ENCODE data around the gene NARS2. TPM values are rescaled to one million over a fixed set of nuclear protein-coding genes. Genes with fewer than 3 reads are reported as not detected.

NARS2 gene
- total RNA-seq, 2 donors from 2014 or later: 14.3 to 21.1 TPM

DNA sequence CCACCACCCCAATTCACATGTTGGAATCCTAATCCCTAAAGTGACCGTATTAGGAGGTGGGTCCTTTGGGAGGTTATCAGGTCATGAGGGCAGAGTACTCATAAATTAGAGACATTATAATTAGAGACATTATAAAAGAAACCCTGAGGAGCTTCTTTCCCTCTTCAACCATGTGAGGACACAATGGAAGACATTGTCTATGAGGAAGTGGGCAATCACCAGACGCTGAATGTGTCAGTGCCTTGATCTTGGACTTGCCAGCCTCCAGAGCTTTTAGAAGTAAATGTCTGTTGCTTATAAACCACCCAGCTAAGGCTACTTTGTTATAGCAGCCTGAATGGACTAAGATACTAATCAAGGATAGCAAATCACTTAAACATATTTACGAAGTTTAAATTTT is 171.8 kb downstream of the NARS2 start:
- H3K4me1 Mint-ChIP-seq: no peaks in the 10 kb centered on the region
- H3K27me3 Mint-ChIP-seq: no peaks in the 10 kb centered on the region
- H3K4me3 Mint-ChIP-seq: no peak overlapping the region
- no peaks in the 10 kb centered on the region for H3K9me3 Mint-ChIP-seq
- no peak overlapping the region for H3K27ac Mint-ChIP-seq
- H3K36me3 Mint-ChIP-seq (ENCODE audit: low read depth): no peaks in the 10 kb centered on the region
- no peak for ATAC-seq (replicated peaks)

DNA sequence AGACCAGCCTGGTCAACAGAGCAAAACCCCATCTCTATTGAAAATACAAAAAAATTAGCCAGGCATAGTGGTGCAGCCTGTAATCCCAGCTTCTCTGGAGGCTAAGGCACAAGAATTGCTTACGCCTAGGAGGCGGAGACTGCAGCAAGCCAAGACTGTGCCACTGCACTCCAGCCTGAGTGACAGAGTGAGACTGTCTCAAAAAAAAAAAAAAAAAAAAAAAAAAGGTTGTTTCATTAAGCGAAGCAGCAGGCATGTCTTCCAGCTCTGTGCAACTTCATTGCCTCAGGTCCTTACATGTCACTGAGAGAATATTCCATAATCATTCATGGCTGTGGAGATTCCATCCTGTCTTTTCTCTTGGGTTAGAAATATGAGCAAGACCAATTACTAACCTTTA is 174.0 kb downstream of the NARS2 start:
- Mint-ChIP-seq H3K4me1 (no peaks in the 10 kb centered on the region), H3K4me3 (no peak overlapping the region), H3K9me3 (no peaks in the 10 kb centered on the region), H3K27ac (no peak overlapping the region), H3K36me3 (ENCODE audit: low read depth) (no peaks in the 10 kb centered on the region), H3K27me3 (no peaks in the 10 kb centered on the region)
- no peak for ATAC-seq (replicated peaks)

- H3K27ac Mint-ChIP-seq: no peak overlapping the region
- H3K27me3 Mint-ChIP-seq: no peaks in the 10 kb centered on the region
- H3K4me3 Mint-ChIP-seq: no peak overlapping the region
- no peaks in the 10 kb centered on the region for H3K9me3 Mint-ChIP-seq
- H3K4me1 Mint-ChIP-seq: no peaks in the 10 kb centered on the region
- no peak for ATAC-seq (replicated peaks)
- H3K36me3 Mint-ChIP-seq (ENCODE audit: low read depth): no peaks in the 10 kb centered on the region
Measured at GRCh38 chr11:78400116-78400515, 174.5 kb downstream of the NARS2 start.

DNA sequence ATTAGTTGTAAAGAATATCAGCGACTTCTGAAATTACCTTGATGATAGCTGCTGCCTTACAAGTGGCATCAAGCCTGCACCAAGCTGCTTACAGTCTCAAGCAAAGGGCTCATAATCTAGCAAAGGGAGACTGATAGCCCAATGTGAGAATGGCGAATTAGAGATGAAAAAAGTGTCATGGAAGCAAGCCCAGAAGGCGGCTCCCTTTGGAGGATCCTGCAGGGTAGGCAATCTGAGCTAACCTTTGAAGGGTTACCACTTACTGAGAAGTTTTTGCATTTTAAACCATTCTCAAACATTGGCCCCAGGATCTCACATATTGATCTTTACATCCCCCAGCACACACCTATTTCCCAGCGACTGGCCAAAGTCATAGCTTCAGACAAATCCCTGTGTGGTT is 175.5 kb downstream of the NARS2 start:
- ATAC-seq (replicated peaks): no peak
- H3K36me3 Mint-ChIP-seq (ENCODE audit: low read depth): no peaks in the 10 kb centered on the region
- no peak overlapping the region for H3K27ac Mint-ChIP-seq
- no peaks in the 10 kb centered on the region for H3K9me3 Mint-ChIP-seq
- no peaks in the 10 kb centered on the region for H3K4me1 Mint-ChIP-seq
- no peaks in the 10 kb centered on the region for H3K27me3 Mint-ChIP-seq
- no peak overlapping the region for H3K4me3 Mint-ChIP-seq

DNA sequence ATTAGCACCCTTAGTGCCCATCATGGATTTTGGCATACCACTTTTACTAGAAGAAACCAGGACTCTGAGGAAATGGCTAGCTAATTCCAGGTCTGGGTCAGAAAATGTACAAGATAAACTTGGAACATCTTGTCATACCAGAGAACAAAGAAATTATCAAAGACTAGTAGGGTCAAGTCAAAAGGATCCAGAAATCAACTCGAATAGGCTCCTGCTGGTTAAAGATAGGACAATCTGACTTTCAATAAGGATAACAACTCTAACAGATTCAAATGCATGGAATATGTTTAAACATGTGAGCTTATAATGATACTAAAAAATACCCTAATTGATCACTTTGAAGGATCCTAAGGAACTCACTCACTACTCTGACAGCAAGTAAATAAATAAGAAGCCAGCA is 175.9 kb downstream of the NARS2 start:
- H3K27me3 Mint-ChIP-seq: no peaks in the 10 kb centered on the region
- H3K27ac Mint-ChIP-seq: no peak overlapping the region
- H3K4me1 Mint-ChIP-seq: no peaks in the 10 kb centered on the region

GRCh38 chr11:78397398-78397797 is 177.3 kb downstream of the NARS2 start:
- no peaks in the 10 kb centered on the region for H3K27me3 Mint-ChIP-seq
- H3K4me3 Mint-ChIP-seq: no peak overlapping the region
- peaks cover 4% of the 10 kb centered on the region for H3K4me1 Mint-ChIP-seq
- H3K9me3 Mint-ChIP-seq: no peaks in the 10 kb centered on the region
- no peak overlapping the region for H3K27ac Mint-ChIP-seq
- ATAC-seq (replicated peaks): peak; percentile 92
- H3K36me3 Mint-ChIP-seq (ENCODE audit: low read depth): no peaks in the 10 kb centered on the region

More for the DNA sequence above, 175.9 kb downstream of the NARS2 start:
- H3K4me3 Mint-ChIP-seq: no peak overlapping the region
- H3K9me3 Mint-ChIP-seq: no peaks in the 10 kb centered on the region
- no peak for ATAC-seq (replicated peaks)
- H3K36me3 Mint-ChIP-seq (ENCODE audit: low read depth): no peaks in the 10 kb centered on the region

DNA sequence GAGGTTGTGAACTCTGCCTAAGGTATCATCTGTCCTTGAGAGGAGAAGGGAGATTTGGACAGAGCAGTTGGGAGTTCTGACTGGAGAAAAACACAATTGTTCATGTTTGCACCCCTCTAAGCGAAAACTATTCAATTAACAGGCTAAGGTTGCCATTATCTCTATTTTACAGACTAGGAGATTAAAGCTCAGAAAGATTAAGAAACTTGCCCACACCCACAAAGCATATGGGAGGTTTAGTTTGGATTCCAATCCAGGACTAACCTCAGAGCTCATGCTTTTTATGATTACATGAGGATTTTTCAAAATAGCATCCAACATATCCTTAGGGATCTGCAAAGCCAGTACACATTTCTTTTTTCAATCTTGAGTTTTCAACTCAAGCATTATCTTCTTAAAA is 179.1 kb downstream of the NARS2 start:
- H3K4me1 Mint-ChIP-seq: peaks cover 4% of the 10 kb centered on the region
- no peak overlapping the region for H3K4me3 Mint-ChIP-seq
- no peaks in the 10 kb centered on the region for H3K9me3 Mint-ChIP-seq
- no peaks in the 10 kb centered on the region for H3K27me3 Mint-ChIP-seq
- no peak for ATAC-seq (replicated peaks)
- H3K27ac Mint-ChIP-seq: no peak overlapping the region
- no peaks in the 10 kb centered on the region for H3K36me3 Mint-ChIP-seq (ENCODE audit: low read depth)

DNA sequence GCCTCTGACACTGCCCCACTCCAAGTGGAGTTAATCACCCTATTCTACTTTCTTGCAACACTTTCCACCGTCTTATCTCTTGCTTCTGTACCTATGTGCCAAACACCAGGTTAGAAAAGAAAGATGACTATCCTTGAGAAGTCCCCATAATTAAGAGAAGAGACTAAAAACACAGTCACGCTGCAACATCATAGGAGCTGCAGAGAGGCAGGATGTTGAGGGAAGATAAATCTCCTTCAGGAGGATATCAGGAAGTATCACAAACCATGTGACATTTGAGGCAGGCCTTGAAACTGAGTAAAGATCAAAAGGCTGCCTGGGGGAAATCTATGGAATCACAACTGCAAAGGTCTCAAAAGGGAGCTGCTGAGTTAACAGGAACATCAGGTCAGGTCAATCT is 181.8 kb downstream of the NARS2 start:
- peaks cover 4% of the 10 kb centered on the region for H3K4me1 Mint-ChIP-seq
- no peaks in the 10 kb centered on the region for H3K27me3 Mint-ChIP-seq
- H3K27ac Mint-ChIP-seq: no peak overlapping the region
- no peaks in the 10 kb centered on the region for H3K9me3 Mint-ChIP-seq
- ATAC-seq (replicated peaks): no peak
- no peaks in the 10 kb centered on the region for H3K36me3 Mint-ChIP-seq (ENCODE audit: low read depth)
- H3K4me3 Mint-ChIP-seq: no peak overlapping the region

DNA sequence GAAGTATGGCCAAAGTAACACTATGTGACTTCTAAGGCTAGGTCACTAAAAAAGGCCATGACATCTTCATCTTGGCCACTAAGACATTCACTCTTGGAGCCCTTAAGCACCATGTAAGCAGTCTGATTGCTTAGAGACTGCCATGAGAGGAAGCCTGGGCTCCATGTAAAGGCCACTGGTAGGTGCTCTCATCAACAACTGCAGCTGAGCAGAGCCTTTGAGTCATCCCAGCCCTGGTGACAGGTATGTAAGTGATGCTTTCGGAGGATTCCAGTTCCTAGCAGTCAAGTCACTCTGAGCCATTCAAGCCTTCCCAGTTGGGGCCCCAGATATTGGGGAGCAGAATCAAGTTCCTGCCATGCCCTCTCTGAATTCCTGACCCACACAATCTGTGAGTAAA is 183.2 kb downstream of the NARS2 start:
- Mint-ChIP-seq H3K4me3 (no peak overlapping the region), H3K27me3 (no peaks in the 10 kb centered on the region), H3K36me3 (ENCODE audit: low read depth) (no peaks in the 10 kb centered on the region), H3K9me3 (no peaks in the 10 kb centered on the region), H3K4me1 (peaks cover 4% of the 10 kb centered on the region), H3K27ac (no peak overlapping the region)
- ATAC-seq (replicated peaks): peak; percentile 24

- H3K27ac Mint-ChIP-seq: no peak overlapping the region
- peaks cover 4% of the 10 kb centered on the region for H3K4me1 Mint-ChIP-seq
- no peaks in the 10 kb centered on the region for H3K36me3 Mint-ChIP-seq (ENCODE audit: low read depth)
- H3K9me3 Mint-ChIP-seq: peaks cover 3% of the 10 kb centered on the region
- no peak overlapping the region for H3K4me3 Mint-ChIP-seq
- no peaks in the 10 kb centered on the region for H3K27me3 Mint-ChIP-seq
- ATAC-seq (replicated peaks): no peak
Measured at GRCh38 chr11:78390809-78391208, 183.9 kb downstream of the NARS2 start.

DNA sequence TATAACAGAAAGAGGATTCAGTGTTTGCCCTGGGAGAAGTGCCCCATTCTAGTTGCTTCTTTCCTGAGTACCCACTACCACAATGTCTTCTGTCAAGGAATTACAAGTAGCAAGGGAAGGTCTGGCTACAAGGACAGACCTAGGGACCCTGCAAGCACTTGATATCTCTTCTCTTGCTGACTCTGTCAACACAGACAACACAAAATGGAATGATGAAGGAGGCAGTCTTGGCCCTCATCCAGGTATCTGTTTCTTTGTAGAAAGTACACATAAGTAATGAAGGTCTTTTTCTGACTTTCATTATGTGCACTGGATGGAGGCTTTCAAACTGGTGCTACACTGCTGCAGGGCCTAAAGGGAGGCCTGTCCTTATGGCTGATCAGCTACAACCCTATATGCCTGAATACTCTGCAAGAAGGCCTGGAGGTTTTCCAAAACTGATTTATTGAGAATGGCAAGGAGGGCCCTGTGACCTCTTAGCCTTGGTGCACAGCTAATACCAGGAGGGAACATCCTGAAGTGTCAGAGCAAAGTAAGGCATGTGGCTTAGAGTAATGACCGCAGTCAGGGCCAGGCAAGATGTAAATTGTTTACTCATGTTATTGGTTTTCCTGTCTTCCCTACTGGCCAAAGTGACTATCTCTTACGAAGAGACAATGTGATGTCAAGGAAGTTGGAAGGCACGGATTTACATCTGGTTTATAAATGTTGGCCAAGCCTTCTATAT is 188.3 kb downstream of the NARS2 start:
- Mint-ChIP-seq H3K4me1 (no peaks in the 10 kb centered on the region), H3K9me3 (peaks cover 9% of the 10 kb centered on the region), H3K27ac (no peak overlapping the region), H3K4me3 (no peak overlapping the region), H3K36me3 (ENCODE audit: low read depth) (no peaks in the 10 kb centered on the region), H3K27me3 (no peaks in the 10 kb centered on the region)
- ATAC-seq (replicated peaks): no peak

Other genes with a start within 250 kb of the NARS2 start
- 10 to 100 TPM in 1 of 2 donors, 1 to 10 TPM in 1; 6.5 to 11.4 TPM for gene GAB2, start 157.0 kb downstream of the NARS2 start, total RNA-seq

Measured in activated T-helper 17 cell treated with anti-CD3 and anti-CD28 coated beads, Interleukin-2, amount 50 U/mL, for 72 hours (primary cell).